HepG2 (cell line): Measurements from ENCODE around the gene PARS2. TPM values are rescaled to one million over a fixed set of nuclear protein-coding genes. Genes with fewer than 3 reads are reported as not detected.

ENCODE experiments used
- CTCF ChIP-seq: sonication (generic); formaldehyde crosslinking; IDR thresholded peaks from 2 replicates; pipeline ENCODE4 v1.5.0; 2020; ENCODE audit warnings: mild to moderate bottlenecking, missing genetic modification reagents, moderate library complexity
- ELF3 ChIP-seq: IDR thresholded peaks from 2 replicates; pipeline ENCODE4 v1.6.1; 2016; ENCODE audit warnings: missing genetic modification reagents, missing compliant biosample characterization
- ERF ChIP-seq: IDR thresholded peaks from 2 replicates; pipeline ENCODE4 v1.6.1; 2018; ENCODE audit warnings: missing biosample characterization, missing genetic modification reagents
- HDAC2 ChIP-seq: sonication (generic); formaldehyde crosslinking; IDR thresholded peaks from 2 replicates; pipeline ENCODE4 v1.4.0; 2020; ENCODE audit warnings: missing genetic modification reagents
- KAT2B ChIP-seq: fragments of 150-350 bp; IDR thresholded peaks from 2 replicates; pipeline ENCODE4 v1.6.1; 2014; ENCODE audit warnings: low read depth, low read length, borderline replicate concordance
- PATZ1 ChIP-seq: sonication (generic); formaldehyde crosslinking; IDR thresholded peaks from 2 replicates; pipeline ENCODE4 v1.4.0; 2020; ENCODE audit warnings: missing genetic modification reagents
- REPIN1 ChIP-seq: sonication (generic); formaldehyde crosslinking; IDR thresholded peaks from 2 replicates; pipeline ENCODE4 v1.8.0; 2022; ENCODE audit warnings: missing genetic modification reagents, low read depth, mild to moderate bottlenecking, borderline replicate concordance
- SMAD1 ChIP-seq: sonication (generic); formaldehyde crosslinking; IDR thresholded peaks from 2 replicates; pipeline ENCODE4 v1.4.0; 2020; ENCODE audit warnings: missing genetic modification reagents, low read depth, mild to moderate bottlenecking, borderline replicate concordance
- SOX13 ChIP-seq, 3 experiments: fragments of 450-650 bp in 1 of 3; sonication (generic) in 1 of 3; formaldehyde crosslinking in 1 of 3; IDR thresholded peaks in 2 of 3; conservative IDR thresholded peaks in 1 of 3; 2 replicates each; pipeline versions ENCODE4 v1.5.0 to v1.6.1; 2016 to 2020; ENCODE audit warnings: antibody characterized with exemption in 1 of 3, mild to moderate bottlenecking in 1 of 3, missing compliant biosample characterization in 1 of 3, missing genetic modification reagents in 1 of 3, moderate library complexity in 1 of 3
- SP2 ChIP-seq: sonication (generic); formaldehyde crosslinking; IDR thresholded peaks from 2 replicates; pipeline ENCODE4 v1.5.1; 2020; ENCODE audit warnings: mild to moderate bottlenecking, missing genetic modification reagents
- ZBTB4 ChIP-seq: sonication (generic); formaldehyde crosslinking; IDR thresholded peaks from 2 replicates; pipeline ENCODE4 v1.4.0; 2020; ENCODE audit warnings: missing genetic modification reagents, mild to moderate bottlenecking, borderline replicate concordance
- ZEB1 ChIP-seq: IDR thresholded peaks from 2 replicates; pipeline ENCODE4 v1.6.1; 2012; ENCODE audit warnings: mild to moderate bottlenecking, low read depth, inconsistent platforms; ENCODE audit not compliant: insufficient replicate concordance
- ZKSCAN5 ChIP-seq: sonication (generic); formaldehyde crosslinking; IDR thresholded peaks from 2 replicates; pipeline ENCODE4 v1.5.1; 2020; ENCODE audit warnings: mild to moderate bottlenecking, missing genetic modification reagents
- ZNF205 ChIP-seq: IDR thresholded peaks from 2 replicates; pipeline ENCODE4 v1.6.1; 2018; ENCODE audit warnings: missing biosample characterization, missing genetic modification reagents
- ZNF232 ChIP-seq: sonication (generic); formaldehyde crosslinking; IDR thresholded peaks from 2 replicates; pipeline ENCODE4 v1.4.0; 2020; ENCODE audit warnings: missing genetic modification reagents, borderline replicate concordance
- ZNF550 ChIP-seq: sonication (generic); formaldehyde crosslinking; IDR thresholded peaks from 2 replicates; pipeline ENCODE4 v1.4.0; 2020; ENCODE audit warnings: mild to moderate bottlenecking, missing genetic modification reagents, borderline replicate concordance
- ZNF619 ChIP-seq: sonication (generic); formaldehyde crosslinking; IDR thresholded peaks from 2 replicates; pipeline ENCODE4 v1.4.0; 2020; ENCODE audit warnings: mild to moderate bottlenecking, missing genetic modification reagents
- polyA plus RNA-seq, 8 experiments: library from polyadenylated mRNA; depleted of rRNA in 3 of 8; stranded (reverse) in 7 of 8; unstranded in 1 of 8; fragments of >200 nt; fragmentation: Illumina TruSeq in 4 of 8; extraction: Trizol in 4 of 8; gene quantifications; 2 replicates each; pipeline versions ENCODE4 v1.2.1 to v1.2.3, GENCODE V29; 2011 to 2016; ENCODE audit warnings: low read depth in 4 of 8, missing spikeins in 1 of 8, mixed read lengths in 1 of 8; ENCODE audit not compliant: insufficient read depth in 1 of 8
- total RNA-seq, 5 experiments: library from RNA; depleted of rRNA; stranded (reverse); fragments of >200 nt; fragmentation: Illumina TruSeq; extraction: Trizol; gene quantifications; 2 replicates each; pipeline ENCODE4 v1.2.3, GENCODE V29; 2016; ENCODE audit warnings: low read depth in 1 of 5
- TF ChIP-seq, protein P1 (sequence below): sonication (generic); formaldehyde crosslinking; IDR thresholded peaks from 2 replicates; pipeline ENCODE4 v1.9.0; 2022; ENCODE audit warnings: missing genetic modification reagents, mild to moderate bottlenecking, borderline replicate concordance

Gene PARS2
- total and polyA plus RNA-seq, 2 of the 13 experiments (the other 11 are each of a cell fraction or from before 2014, with no cell fraction given): 2.4 to 4.6 TPM

DNA sequence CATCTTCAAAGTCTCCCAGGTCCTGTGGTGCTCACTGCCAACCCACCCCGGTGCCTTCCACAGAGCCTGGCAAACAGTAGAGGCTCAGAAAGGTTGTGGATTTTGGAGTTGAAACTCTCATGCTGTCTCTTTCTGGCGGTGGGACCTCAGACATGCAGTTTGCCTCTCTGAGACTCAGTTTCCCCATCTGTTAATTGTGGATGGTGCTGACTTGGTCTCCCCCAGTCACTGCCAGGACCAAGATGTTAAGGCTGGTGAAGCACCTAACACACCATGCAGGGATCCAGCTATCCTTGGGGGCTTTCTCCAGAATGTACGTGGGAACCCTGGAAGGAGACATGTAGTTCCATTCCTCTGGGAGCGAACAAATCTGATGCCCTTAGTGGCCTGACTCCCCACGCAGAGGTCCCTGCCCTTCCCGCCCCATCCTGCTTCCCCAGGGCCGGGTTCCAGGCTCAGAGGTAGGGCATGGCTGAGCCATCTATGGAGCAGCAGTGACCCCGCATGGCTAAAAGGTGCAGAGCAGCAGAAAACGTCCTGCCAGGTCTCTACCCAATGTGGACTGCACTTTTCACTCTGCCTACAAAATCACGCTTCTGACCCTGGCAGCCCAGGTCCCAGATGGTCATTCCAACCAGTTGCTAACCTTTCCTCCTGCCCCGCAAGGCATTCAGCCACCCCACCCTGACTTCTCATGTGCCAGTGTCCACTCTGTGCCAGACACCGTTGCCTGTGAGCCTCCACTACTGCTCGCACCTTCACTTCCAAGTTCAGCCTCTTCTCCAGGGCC, 46.0 kb upstream of the PARS2 start (continued):
- TF ChIP-seq ZBTB4 (CRISPR knock-in tag) (0 out of 2 replicates have a peak, but pooled peaks have one; percentile 43), CTCF (CRISPR knock-in tag) (peak; percentile 97), HDAC2 (CRISPR knock-in tag) (peak; percentile 38; the same call in 1 of the 2 replicates), SOX13 (IDR thresholded peaks at IDR 0.05) (no peak), SOX13 (CRISPR knock-in tag; conservative IDR thresholded peaks at IDR 0.05 in 1 of 2, IDR thresholded peaks at IDR 0.05 in 1 of 2) (0 out of 4 replicates have a peak, but pooled peaks of 1 of the 2 experiments have one; percentile 19), ZNF550 (CRISPR knock-in tag) (peak; percentile 75; the same call in 1 of the 2 replicates), SP2 (no peak), KAT2B (no peak), PATZ1 (peak; percentile 48; the same call in 1 of the 2 replicates), ELF3 (0 out of 2 replicates have a peak, but pooled peaks have one; percentile 17), ZNF232 (no peak), ZNF205 (CRISPR knock-in tag) (0 out of 2 replicates have a peak, but pooled peaks have one; percentile 43), ZNF619 (CRISPR knock-in tag) (0 out of 2 replicates have a peak, but pooled peaks have one; percentile 23), REPIN1 (CRISPR knock-in tag) (0 out of 2 replicates have a peak, but pooled peaks have one; percentile 22), ZKSCAN5 (CRISPR knock-in tag) (no peak), SMAD1 (0 out of 2 replicates have a peak, but pooled peaks have one; percentile 38), ZEB1 (no peak), ERF (peak; percentile 29; the same call in 1 of the 2 replicates)
- TF ChIP-seq, protein P1, sequence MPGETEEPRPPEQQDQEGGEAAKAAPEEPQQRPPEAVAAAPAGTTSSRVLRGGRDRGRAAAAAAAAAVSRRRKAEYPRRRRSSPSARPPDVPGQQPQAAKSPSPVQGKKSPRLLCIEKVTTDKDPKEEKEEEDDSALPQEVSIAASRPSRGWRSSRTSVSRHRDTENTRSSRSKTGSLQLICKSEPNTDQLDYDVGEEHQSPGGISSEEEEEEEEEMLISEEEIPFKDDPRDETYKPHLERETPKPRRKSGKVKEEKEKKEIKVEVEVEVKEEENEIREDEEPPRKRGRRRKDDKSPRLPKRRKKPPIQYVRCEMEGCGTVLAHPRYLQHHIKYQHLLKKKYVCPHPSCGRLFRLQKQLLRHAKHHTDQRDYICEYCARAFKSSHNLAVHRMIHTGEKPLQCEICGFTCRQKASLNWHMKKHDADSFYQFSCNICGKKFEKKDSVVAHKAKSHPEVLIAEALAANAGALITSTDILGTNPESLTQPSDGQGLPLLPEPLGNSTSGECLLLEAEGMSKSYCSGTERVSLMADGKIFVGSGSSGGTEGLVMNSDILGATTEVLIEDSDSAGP (CRISPR knock-in tag): peak; percentile 65
